NCI-H1092 (cell line): Measurements from ENCODE around the gene CHD9.
A peak's percentile ranks its signal among the peaks of the same experiment; 100 is the strongest.
"Not testable (repeated sequence)": the region's sequence is repeated elsewhere in the genome, so short reads cannot be mapped to it uniquely, and the experiment has no call there.

Source experiments
- DNase-seq: peaks from one replicate; lab custom pipeline; 2025; lab: John Stamatoyannopoulos, UW

Gene CHD9

DNA sequence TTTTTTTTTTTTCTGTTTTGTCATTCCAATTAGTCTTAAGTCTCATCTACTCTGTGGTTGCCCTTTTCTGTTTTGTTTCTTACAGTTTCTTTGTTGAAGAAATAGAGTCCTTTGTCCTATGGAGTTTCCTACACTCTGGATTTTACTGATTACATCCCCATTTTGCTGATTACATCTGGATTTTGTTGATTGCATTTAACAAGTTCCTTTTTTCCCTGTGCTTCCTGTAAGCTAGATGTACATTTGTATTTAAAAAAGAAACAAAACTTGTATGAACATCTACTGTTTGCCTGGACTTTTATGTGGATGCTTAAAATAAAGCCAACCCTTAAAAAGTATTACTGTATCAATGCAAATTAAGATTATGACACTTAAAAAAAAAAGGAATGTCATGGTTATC lies 147.6 kb downstream of the CHD9 start:
- no peak for DNase-seq

DNA sequence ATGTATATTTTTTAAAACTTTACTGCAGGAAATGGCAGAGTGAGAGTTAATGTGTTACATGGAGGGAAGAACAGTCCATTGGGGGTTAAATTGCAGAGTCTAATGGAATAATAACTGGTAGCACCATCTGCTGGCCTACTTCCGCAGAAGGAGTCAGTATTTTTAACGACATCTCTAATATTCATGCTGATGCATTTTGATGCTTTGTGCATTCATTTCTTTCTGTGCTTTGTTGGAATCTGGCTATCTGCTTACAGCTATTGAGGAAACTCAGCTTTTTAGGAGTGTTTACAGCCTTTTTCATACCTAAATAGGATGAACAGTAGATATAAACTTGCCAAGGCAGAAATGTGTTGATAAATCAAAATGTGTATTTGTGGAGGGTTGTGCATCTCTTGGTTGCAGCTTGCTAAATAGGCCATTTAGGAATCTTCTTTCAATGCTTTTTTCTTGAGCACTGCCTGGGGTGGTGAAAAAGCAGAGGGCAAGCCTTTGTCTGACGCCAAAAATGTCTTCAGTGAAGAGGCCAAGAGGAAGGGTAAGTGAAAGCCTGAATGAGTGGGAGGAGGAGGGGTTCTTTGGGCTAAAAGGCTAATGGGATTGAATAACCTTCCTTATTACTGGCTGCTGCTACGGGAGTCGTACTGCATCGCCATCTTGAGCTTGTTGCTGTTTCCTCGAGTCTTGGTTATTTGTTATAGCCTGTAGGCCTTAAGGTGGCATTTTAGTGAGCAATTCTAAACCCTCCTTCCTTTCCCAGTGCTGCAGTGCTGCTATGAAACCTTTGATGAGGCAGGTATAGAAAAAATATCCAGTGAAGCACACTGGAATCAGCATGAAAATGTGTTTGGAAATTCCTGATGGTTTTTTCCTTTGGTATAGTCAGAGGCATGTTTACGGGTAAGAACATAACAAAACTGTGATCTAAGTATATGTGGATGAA lies 153.3 kb downstream of the CHD9 start:
- peak; percentile 26 for DNase-seq

DNA sequence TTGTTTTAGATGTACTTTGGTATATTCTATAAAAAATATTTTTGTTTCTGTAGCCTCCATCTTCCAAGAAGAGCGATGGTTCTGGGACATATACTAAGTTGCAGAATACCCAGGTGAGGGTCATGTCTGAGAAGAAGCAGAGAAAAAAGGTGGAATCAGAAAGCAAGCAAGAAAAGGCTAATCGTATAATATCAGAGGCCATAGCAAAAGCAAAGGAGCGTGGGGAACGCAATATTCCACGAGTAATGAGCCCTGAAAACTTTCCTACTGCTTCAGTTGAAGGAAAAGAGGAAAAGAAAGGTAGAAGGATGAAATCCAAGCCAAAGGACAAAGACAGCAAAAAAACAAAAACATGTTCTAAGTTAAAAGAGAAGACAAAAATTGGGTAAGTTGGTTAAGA lies 154.6 kb downstream of the CHD9 start:
- no peak for DNase-seq

DNA sequence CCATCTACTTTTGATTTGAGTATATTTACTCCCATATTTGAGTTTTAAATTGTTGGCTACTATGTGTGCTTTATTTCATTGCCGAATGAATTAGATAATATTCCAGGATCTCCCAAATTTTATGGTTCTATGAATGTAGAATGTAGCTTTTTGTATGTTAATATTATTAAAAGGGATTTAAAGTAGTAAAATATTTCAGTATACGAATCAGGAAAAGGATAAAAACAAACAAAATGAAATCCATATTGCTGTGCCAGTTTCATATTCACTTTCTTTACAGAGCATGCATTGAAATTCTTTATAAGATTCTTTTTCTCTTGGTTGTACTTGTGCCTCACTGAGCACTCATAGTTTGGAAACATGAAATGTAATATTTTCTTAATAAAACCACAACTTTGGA lies 155.1 kb downstream of the CHD9 start:
- DNase-seq, result no peak

DNA sequence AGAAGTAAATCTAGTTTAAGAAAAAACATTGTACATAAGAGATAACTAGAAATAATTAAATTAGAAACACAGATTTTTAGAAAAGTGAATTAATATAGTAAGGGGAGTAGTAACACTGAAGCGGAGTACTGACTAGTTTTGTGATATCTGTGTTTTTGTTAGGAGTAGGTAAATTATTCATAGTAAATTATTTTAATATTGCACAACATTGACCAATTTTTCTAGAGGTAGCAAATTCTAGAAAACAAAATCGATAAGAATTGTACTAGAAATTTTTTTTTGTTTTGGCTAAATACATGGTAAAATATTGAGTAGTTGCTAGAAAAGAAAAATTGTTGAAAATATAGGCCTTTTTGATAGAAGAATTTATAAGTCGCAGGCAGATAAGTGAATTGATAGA lies 156.5 kb downstream of the CHD9 start:
- no peak for DNase-seq

DNA sequence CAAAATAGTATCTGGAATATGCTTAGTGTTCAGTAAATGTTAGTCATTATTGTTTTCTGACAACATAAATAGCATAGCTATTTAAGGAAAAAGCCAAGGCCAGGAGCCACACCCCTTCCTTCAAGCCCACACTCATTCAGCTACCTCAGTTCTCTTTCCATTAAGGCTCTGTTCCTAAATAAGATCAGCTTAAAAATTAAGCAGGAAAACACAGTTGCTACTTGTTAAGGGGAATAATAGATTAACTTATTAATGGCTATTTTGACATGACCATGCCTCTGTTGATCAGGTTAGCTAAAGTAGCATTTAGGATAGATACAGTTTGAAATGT lies 158.1 kb downstream of the CHD9 start:
- no peak for DNase-seq

DNA sequence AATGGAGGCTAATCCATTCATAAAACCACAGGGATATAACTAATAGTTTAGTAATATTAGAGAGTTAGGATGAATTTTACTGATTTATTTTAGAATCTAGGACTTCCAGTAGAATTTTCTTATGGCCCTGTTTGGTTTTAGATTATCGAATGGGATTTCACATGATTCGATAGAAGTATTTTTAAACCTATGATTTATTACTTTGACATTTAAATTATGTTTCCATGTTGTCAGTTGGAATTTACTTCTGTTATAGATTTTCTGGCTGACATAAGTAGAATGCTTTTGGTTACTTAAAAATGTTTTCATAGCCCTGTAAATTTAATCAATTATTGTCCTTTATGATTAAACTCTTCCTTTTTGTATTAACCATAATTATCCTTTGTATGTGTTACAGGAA lies 158.8 kb downstream of the CHD9 start:
- DNase-seq, result no peak

DNA sequence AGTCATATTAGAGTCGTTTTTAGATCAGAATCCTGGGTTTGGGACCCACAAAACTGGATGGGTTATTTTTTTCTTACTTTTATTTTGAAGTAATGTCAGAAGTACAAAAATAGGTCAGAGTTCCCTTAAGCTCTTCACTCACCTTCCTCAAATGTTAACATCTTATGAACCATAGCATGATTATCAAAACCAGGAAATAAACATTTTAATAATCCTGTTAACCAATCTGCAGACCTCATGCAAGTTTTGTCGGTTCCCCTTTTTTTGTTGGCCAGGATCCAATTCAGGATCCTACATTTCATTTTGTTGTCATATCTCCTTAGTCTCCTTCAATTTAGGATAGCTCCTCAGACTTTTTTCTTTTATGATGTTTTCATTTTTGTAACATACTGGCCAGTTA lies 162.0 kb downstream of the CHD9 start:
- DNase-seq, result no peak

DNA sequence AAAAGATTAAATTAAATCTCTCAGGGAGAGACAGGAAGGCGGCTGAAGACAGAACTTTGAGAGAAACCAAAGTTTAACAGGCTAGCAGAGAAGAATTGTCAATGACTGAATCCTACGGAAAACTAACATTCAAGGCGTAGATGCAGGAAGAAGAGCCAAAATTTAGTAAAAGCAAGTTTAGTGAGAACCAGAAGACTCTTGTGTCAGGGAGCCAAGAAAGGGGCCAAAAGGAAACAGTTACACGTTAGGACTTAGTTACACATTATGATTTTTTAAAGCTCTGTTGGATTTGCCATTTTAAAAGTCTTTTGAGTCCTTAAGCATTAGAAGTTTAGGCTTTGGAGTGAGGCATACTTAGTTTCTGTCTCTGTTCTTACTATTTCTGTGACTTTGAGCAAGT lies 164.6 kb downstream of the CHD9 start:
- no peak for DNase-seq

DNA sequence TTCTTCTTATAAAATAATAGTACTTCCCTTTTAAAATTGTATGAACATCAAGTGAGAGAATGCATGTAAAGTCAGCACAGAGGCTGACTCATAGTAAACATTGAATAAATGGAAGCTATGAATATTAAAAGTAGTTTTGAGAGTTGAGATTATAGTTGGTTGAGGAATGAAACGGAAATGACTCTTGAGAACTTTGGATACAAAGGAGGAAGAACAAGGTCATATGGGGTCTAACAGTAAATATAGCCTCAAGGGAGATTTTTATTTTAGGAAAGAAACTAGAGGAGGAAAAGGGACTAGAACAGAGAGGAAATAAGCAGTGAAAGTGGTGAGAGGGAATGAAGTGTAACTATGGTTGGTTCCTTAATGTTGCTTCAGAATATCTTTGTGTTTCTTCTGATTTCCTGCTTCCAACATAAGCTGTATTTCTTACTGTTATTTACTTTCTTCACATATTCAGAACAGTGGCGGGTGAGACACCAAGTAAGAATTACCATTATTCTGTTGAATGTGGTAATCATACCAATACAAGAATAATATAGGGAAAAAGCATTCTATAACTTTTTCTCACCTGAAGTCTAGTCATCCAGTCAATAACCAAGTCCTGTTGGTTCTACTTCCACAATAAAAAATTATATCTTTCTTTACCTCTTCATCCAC lies 165.1 kb downstream of the CHD9 start:
- DNase-seq, result no peak

DNA sequence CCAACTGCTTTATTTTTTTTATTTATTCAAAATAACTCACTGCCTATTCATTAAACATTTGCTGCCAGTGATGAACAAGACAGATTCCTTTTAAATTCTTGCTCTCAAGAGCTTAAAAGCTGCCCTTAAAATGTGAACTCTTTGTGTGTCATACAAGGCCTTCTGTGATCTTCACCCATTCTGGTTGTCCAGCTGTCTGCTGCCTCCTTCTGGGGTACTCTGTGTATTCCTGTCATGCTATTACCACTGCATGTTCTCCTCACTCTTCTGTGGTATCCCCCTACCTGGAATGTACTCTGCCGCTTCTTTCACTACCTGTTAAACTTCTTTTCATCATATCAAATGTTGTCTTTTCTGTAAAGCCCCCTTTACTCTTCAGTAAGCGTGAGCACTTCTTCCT lies 165.8 kb downstream of the CHD9 start:
- no peak for DNase-seq

DNA sequence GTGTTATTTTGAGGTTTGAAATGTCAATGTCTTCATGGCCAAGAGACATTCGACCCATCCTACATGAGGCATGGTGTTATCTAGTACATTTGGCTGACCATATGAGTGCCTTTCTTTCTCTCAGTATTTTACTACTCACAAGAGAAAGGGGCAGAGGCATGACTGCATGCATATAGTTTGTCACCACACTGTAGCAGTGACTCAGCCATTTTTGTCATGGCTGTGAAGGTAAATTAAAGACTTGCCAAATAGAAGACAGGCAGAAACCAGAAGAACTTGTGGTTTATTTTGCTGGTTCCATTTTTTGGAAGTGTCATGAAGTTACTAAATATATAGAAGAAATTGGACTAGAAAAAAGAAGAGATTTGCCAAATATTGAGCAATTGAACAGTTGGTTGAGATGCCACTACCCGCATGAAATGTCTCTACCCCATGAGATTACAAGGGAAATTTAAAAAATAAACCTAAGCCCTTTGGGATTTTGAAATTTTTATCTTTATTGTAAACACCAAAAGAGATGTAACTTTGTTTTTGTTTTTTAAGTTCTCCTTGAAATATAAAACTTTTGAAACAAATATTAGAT lies 170.3 kb downstream of the CHD9 start:
- no peak for DNase-seq

DNA sequence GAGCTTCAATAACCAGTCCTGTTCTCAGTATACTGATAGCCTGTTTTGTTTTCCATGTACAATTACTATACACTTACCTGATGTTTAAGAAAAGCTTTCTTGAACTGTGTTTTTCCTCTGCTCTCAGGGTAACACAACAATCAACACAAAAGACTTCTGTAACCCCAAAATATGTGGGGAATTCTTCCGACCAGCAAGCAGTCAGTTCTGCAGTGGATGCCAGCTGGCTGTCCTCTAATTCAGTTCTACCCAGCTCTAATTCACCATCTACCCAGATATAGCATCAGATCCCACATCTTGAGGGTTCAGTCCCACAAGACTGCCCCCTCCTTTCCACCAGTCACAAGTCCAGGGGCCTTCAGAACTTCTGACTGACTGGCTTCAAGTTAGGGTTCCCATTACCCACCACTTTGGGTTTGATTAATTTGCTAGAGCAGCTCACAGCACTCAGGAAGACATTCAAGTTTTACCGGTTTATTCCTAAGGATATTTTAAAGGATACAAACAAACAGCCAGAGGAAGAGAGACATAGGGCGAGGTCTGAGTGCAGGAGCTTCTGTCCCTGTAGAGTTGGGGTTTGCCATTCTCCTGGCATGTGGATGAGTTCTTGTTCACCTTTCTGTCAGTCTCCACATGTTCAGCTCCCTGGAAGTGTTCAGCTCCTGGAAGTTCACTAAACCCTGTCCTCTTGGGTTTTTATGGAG lies 178.2 kb downstream of the CHD9 start:
- no peak for DNase-seq

DNA sequence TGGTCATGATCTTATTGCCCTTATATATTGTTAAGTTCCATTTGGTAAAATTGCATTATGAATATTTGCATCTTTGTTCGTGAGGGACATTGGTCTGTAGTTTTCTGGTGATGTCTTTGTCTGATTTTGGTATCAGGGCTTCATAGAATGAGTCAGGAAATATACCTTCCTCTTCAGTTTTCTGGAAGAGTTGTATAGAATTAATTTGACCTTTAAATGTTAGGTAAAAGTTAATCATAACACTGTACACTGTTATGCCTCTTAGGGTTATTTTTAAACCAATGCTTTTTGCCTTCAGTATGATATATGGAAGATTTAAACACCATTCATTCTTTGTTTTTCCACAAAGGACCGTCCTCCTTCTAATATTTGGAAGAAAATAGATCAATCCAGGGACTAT lies 180.0 kb downstream of the CHD9 start:
- no peak for DNase-seq

DNA sequence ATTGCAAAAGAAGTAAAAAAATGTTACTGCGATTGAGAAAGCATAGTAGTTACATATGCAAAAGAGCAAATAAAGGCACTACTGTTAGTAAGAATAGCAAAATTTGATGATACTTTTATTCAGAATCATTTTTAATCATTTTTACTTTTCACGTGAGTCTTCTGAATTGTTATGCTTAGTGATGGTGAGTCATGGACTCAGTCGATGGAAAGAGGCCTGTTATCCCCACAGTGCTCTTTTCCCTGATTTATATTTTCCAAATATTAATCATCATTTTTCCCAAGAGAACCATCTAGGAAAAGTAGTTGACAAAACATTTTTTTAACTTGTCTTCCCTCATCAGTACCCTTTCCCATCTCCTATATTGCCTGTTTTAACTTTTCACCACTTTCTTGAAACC lies 181.1 kb downstream of the CHD9 start:
- DNase-seq, result no peak

DNA sequence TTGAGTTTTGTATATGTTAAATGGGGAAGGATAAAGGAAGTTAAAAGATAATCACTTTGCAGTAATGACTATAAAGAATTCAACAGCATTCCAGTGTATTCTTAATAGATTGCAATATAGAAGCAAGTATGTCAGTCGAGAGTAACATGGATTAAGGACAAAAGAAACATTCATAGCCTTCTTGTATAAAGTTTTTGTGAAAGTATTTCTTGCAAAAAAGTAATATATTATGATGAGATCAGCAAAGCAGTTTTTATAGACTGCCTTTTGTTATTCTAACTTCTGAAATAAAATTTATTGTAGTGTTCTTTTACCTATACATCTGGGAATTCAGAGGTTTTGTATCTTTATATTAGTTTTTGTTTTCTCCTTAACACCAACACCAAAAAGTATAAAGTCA lies 194.5 kb downstream of the CHD9 start:
- DNase-seq, result no peak

DNA sequence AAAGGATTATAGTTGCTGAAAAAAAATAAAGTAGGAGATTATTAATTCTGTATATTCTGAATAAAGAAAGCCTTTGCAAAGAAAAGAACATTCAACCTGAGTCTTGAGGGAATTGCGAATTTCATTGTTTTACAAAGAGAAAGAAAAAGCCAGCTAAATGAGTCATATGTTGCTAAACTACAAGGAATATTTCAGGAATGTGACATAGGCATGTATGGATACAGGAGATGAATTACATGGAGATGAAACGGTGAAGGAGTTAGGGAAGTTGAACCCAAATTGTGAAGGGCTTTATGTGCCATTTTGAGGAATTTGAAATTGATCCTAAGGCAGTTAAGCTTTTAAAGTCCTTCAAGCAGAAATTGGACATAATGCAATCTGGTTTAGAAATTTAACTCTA lies 202.2 kb downstream of the CHD9 start:
- no peak for DNase-seq

DNA sequence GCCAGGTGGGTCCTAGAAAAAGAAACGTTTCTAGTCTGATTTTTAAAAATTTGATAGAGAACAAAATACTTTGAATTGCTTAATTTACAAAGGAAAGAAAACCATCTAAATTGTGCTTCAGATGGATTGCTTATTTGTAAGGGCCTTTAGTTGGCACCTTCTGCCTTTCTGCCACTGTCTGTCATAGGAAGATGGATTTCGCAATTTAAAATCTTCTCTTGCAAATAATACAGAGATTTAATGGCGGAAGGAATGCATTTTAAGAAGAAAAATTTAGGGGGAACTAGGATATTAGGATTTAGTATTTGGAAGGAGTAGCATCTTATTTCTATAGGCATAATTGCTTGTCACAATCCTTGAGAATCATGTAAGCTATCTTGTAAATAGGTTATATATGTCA lies 204.0 kb downstream of the CHD9 start:
- no peak for DNase-seq

DNA sequence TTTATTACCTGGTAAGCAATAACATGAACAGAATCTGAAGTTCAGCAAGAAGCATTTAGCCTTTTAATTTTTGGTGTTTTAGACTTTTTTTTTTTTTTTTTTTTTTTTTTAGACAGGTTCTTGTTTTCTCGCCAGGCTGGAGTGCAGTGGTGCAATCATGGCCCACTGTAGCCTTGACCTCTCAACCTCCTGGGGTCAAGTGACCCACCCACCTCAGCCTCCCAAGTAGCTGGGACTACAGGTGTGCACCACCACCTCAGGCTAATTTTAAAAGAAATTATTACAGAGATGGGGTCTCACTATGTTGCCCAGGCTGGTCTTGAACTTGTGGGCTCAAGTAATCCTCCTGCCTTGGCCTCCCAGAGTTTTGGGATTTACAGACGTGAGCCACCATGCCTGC lies 206.5 kb downstream of the CHD9 start:
- no peak for DNase-seq

DNA sequence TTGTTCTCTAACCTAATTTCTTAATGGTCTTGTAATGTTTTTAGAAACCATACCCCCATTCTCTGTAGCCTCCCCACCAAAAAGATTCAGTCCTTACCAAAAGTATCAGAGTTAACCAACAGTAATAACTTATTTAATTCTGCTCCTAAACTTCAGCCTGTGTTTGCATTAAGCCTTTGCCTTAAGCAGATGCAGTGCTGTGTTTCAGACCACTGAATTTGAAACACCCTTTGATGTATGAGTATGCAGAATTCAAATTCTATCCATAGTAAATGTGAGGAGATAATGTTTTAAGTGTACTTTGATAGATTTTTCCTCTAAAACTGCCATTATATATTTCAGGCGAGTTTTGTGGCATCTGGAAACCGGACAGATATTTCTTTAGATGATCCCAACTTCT lies 207.9 kb downstream of the CHD9 start:
- DNase-seq, result no peak

DNA sequence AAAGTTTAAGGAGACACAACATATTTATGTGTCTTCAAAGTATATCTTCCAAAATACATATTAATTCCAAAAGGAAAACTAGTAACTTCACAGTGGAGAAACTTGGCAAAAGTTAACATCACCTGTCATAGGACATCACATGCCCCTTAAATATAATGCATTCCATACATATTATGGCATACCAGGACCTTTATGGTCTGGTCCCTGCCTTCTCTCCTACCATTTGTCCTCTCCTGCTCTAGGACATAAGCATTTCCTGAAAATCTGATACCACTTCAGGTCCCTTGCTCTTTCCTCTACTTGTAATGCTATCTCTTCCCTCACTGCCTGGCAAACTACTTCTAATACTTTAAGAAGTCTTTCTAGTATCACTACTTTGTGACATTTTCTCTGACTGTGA lies 211.4 kb downstream of the CHD9 start:
- no peak for DNase-seq

DNA sequence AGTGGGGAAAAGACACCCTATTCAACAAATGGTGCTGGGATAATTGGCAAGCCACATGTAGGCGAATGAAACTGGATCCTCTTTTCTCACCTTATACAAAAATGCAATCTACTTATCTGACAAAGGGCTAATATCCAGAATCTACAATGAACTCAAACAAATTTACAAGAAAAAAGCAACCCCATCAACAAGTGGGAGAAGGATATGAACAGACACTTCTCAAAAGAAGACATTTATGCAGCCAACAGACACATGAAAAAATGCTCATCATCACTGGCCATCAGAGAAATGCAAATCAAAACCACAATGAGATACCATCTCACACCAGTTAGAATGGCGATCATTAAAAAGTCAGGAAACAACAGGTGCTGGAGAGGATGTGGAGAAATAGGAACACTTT lies 223.7 kb downstream of the CHD9 start:
- DNase-seq, result not testable (repeated sequence)

DNA sequence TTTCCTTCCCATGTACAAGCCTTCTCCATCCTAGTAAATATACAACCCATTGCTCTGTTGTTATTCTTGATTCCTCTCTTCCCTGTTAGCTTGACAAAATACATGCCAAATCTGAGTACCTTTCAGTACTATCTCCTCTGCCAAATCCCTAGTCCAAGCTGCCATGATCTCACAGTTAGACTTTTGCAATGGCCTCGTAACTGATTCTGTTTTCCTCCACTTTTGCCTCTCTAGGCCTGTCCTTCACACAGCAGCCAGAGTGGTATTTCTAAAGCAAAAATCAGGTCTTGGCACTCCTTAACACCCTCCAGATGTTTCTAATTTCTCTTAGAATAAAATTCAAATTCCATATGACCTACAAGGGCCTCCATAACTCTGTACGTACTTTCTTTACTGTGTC lies 226.5 kb downstream of the CHD9 start:
- no peak for DNase-seq
